Measurements from ENCODE around the gene RRM2.
"Not testable (repeated sequence)": the region's sequence is repeated elsewhere in the genome, so short reads cannot be mapped to it uniquely, and the experiment has no call there.

The RRM2 gene

DNA sequence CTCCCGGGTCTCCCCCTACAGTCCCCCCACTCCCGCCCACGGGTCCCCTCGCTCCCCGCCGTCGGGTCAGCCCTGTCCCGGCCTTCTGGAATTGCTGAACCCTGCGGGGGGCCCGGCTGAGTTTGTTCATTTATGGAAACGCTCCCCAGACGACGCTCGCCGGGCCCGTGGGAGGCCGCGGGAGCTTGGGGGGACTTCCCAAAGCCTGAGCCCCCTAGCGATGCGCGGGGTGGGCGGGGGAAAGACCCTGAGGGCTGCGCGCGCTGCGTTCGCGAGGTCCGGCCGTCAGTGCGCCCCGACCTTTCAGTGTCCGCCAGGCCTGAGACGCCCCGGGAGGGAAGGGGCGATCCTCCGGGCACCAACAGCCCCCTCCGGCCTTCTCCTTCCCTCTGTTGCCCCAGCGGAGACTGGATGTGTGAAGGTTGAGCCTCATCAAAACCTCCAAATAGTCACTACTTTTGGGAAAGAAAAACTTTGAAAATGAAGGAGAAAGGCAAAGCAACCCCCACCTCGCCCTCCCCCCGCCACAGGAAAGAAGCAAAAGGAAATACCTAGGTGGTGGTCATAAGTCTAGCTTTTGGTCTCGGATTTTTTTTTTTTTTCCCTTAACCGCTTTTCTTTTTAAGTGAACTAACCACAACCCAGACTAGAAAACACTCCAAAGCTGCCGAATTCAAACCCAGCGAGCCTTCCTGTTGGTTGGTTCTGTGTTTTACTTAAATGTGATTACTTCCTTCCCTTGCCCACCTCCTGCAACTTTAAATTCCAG, 41.8 kb upstream of the RRM2 start:
- H3K9ac ChIP-seq (ENCODE audit: low read depth, low read length): no peak overlapping the region
- no peak overlapping the region for H3K4me2 ChIP-seq (ENCODE audit: low read length)
- H3K4me1 ChIP-seq (ENCODE audit: control insufficient read depth, insufficient read depth, low read length): peaks cover 8% of the 10 kb centered on the region
- peaks cover 68% of the 10 kb centered on the region for H3K27me3 ChIP-seq (ENCODE audit: control insufficient read depth, insufficient read depth, low read length)
- H3K4me3 ChIP-seq (ENCODE audit: low read length): no peak overlapping the region
- H3K36me3 ChIP-seq (ENCODE audit: insufficient read depth, low read length): no peaks in the 10 kb centered on the region
- H3K9me3 ChIP-seq (replicated peaks; ENCODE audit: low read length): no peaks in the 10 kb centered on the region

DNA sequence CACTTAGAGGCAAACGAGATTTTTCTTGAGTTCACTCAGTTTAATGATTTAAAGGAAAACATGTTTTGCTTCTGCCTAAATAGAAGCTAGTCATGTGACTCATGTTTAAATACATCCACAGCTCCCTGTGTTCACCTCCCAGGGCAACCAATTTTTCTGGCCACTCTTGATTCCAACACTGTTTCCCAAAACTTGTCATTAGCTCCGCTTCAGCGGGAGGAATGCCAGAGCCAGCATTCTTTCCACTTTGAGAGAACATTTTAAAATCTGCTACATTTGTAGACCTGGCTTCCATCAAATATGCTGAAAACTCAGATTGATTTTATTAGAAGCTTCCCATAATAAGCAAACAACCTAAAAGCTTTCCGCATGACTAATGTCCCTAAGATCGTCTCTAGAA, 39.5 kb upstream of the RRM2 start:
- Histone ChIP-seq H3K4me3 (ENCODE audit: low read length) (no peak overlapping the region), H3K9me3 (replicated peaks; ENCODE audit: low read length) (no peaks in the 10 kb centered on the region), H3K9ac (ENCODE audit: low read depth, low read length) (no peak overlapping the region), H3K4me2 (ENCODE audit: low read length) (no peak overlapping the region), H3K4me1 (ENCODE audit: control insufficient read depth, insufficient read depth, low read length) (peaks cover 8% of the 10 kb centered on the region), H3K27me3 (ENCODE audit: control insufficient read depth, insufficient read depth, low read length) (peaks cover 62% of the 10 kb centered on the region), H3K36me3 (ENCODE audit: insufficient read depth, low read length) (no peaks in the 10 kb centered on the region)

DNA sequence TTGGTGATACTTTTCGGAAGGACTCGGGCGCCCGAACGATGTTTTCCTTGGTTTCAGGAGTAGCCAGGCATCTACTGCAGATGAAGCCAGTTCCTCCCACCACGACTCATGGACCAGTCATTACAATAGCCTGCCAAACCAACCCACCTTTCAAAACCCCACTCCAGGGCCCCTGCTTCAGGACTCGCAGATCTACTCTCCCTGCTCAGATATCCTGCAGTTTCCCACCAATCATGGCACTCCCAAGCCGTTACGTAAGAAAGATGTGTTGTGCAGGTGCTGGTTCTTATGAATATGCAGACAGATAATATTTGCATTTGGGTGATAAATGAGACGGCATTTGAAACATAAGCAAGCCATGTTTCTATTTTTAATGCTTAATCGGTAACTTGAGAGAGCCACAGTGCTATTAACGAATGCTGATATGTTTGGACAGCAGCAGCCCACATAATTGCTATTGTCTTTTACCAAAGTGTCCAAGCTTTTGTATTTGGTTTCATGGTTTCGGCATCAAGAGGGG, 38.8 kb upstream of the RRM2 start:
- H3K9me3 ChIP-seq (replicated peaks; ENCODE audit: low read length): no peaks in the 10 kb centered on the region

DNA sequence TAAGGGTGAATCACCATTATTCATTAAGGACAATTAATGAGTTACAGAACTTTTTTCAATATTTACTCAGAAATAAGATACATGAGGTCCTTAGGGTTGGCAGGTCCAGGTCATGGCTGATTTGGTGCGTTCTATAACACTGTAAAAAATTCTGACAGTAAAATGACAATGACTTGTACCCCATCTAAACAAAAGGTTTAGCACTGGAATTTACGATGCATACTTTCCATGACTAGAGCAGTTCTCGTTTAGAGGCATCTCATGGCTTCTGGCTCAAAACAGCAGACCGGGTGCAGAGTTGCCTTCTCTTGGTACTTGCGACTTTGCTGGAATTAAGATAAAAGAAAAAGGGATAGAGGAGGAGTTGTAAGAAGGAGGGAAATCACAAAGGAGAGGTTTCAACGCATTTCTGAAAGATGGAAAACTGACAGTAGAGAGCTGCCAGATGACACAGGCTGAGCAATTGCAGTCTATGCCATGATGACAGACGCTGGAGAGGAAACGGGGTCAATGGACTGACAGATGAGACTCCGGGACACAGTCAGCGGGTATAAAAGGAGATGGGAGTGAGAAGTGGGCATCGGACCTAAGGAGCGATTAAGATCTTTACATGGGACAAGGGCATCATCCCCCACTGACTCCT, 38.2 kb upstream of the RRM2 start:
- Histone ChIP-seq H3K36me3 (ENCODE audit: insufficient read depth, low read length) (no peaks in the 10 kb centered on the region), H3K27me3 (ENCODE audit: control insufficient read depth, insufficient read depth, low read length) (peaks cover 58% of the 10 kb centered on the region), H3K4me3 (ENCODE audit: low read length) (no peak overlapping the region)

More for the DNA sequence above, 38.8 kb upstream of the RRM2 start:
- Histone ChIP-seq H3K36me3 (ENCODE audit: insufficient read depth, low read length) (no peaks in the 10 kb centered on the region), H3K4me3 (ENCODE audit: low read length) (no peak overlapping the region), H3K9ac (ENCODE audit: low read depth, low read length) (no peak overlapping the region), H3K4me1 (ENCODE audit: control insufficient read depth, insufficient read depth, low read length) (peaks cover 8% of the 10 kb centered on the region), H3K4me2 (ENCODE audit: low read length) (no peak overlapping the region), H3K27me3 (ENCODE audit: control insufficient read depth, insufficient read depth, low read length) (peaks cover 55% of the 10 kb centered on the region)

DNA sequence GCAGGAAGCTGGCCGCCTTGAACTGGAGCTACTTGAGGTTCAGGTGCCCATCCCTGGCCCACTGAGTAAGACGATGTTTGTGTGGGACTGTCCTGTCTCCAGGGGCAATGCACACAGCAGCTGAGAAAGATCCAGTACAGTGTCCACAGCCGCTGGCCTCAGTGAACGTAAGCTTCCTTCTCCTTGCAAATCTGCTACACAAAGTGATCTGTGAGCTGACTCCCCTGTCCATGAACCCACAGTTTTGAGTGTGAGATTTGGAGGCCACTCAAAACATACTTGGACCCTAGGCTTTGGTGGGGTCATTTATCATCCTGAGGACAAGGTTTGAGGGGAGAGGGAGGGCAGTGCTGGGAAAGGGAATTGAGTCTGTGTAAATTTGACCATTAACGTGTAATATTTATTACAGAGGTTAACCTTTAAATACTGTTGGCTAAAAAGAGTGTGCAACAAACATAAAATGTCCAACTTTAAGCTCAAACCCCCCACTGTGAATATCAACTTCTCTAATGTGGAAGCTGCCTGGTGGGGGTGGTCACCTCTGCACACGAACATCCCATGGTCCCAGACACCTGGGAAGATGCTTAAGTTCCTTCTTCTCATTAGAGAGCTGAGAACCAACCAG, 37.4 kb upstream of the RRM2 start:
- Histone ChIP-seq H3K27me3 (ENCODE audit: control insufficient read depth, insufficient read depth, low read length) (peaks cover 66% of the 10 kb centered on the region), H3K4me2 (ENCODE audit: low read length) (no peak overlapping the region), H3K4me3 (ENCODE audit: low read length) (no peak overlapping the region), H3K9me3 (replicated peaks; ENCODE audit: low read length) (no peaks in the 10 kb centered on the region), H3K4me1 (ENCODE audit: control insufficient read depth, insufficient read depth, low read length) (no peaks in the 10 kb centered on the region), H3K36me3 (ENCODE audit: insufficient read depth, low read length) (no peaks in the 10 kb centered on the region), H3K9ac (ENCODE audit: low read depth, low read length) (no peak overlapping the region)

More for the DNA sequence above, 38.2 kb upstream of the RRM2 start:
- Histone ChIP-seq H3K4me2 (ENCODE audit: low read length) (no peak overlapping the region), H3K9ac (ENCODE audit: low read depth, low read length) (no peak overlapping the region), H3K9me3 (replicated peaks; ENCODE audit: low read length) (no peaks in the 10 kb centered on the region), H3K4me1 (ENCODE audit: control insufficient read depth, insufficient read depth, low read length) (peaks cover 2% of the 10 kb centered on the region)

DNA sequence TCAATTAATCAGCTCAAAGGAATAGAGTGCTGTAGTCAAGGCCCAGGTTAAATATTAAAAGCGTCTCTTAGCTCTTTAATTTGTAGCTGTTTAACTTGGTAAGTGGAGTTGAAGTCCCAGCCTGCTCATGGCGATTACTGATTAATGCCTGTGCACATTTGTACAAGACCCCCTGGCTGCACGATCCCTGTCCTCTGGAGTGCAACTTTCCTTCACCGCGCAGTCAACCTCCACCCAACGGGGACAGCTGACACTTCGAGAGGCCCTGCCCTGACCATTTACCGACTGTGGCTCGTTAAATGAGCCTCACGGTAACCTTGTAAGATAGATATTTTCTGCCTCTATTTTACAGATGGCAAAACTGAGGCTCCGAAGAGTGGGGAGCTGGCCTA, 36.9 kb upstream of the RRM2 start:
- Histone ChIP-seq H3K36me3 (ENCODE audit: insufficient read depth, low read length) (no peaks in the 10 kb centered on the region), H3K4me2 (ENCODE audit: low read length) (no peak overlapping the region), H3K4me3 (ENCODE audit: low read length) (no peak overlapping the region), H3K4me1 (ENCODE audit: control insufficient read depth, insufficient read depth, low read length) (no peaks in the 10 kb centered on the region), H3K9ac (ENCODE audit: low read depth, low read length) (no peak overlapping the region), H3K9me3 (replicated peaks; ENCODE audit: low read length) (no peaks in the 10 kb centered on the region), H3K27me3 (ENCODE audit: control insufficient read depth, insufficient read depth, low read length) (peaks cover 70% of the 10 kb centered on the region)

DNA sequence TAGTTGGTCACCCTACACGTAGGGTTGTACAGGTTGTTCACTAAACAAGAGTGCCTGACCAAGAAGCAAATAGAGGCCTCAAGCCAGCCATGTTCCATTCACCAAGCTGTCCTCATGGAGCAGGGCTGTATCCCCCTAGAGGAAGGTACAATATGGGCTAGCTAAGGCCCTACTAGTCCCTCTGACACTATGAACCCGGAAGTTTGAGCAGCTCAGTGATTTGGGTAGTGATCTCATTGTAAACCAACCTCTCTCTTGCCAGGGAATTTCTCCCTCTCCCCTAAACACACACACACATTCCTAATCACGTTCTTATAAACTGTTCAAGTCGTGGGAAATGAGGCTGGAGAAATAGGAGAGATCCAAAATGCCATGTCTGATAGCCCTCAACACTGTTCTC, 35.6 kb upstream of the RRM2 start:
- Histone ChIP-seq H3K4me2 (ENCODE audit: low read length) (no peak overlapping the region), H3K27me3 (ENCODE audit: control insufficient read depth, insufficient read depth, low read length) (peaks cover 75% of the 10 kb centered on the region), H3K4me1 (ENCODE audit: control insufficient read depth, insufficient read depth, low read length) (no peaks in the 10 kb centered on the region), H3K9me3 (replicated peaks; ENCODE audit: low read length) (no peaks in the 10 kb centered on the region), H3K4me3 (ENCODE audit: low read length) (no peak overlapping the region), H3K9ac (ENCODE audit: low read depth, low read length) (no peak overlapping the region), H3K36me3 (ENCODE audit: insufficient read depth, low read length) (no peaks in the 10 kb centered on the region)

DNA sequence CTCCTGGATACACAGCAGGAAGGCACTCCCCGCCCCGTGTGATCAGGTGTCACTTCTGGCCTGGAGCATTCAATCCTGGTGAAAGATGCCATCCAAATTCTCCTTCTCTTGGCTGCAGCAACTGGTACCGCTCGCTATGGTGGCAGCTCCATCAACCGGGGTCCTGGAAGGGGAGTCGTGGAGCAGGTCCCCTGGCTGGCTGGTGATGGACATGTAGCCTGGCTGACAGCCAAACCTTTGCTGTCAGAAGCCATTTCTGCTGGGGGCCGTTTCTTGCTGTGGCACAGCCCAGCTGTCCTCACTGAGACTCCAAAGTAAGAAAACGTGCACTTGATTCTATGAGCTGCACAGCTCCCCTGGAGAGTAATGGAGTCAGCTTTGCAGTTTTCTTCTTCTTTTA, 35.2 kb upstream of the RRM2 start:
- Histone ChIP-seq H3K27me3 (ENCODE audit: control insufficient read depth, insufficient read depth, low read length) (peaks cover 75% of the 10 kb centered on the region), H3K4me3 (ENCODE audit: low read length) (no peak overlapping the region), H3K4me2 (ENCODE audit: low read length) (no peak overlapping the region), H3K9me3 (replicated peaks; ENCODE audit: low read length) (no peaks in the 10 kb centered on the region), H3K9ac (ENCODE audit: low read depth, low read length) (no peak overlapping the region), H3K36me3 (ENCODE audit: insufficient read depth, low read length) (no peaks in the 10 kb centered on the region), H3K4me1 (ENCODE audit: control insufficient read depth, insufficient read depth, low read length) (no peaks in the 10 kb centered on the region)

DNA sequence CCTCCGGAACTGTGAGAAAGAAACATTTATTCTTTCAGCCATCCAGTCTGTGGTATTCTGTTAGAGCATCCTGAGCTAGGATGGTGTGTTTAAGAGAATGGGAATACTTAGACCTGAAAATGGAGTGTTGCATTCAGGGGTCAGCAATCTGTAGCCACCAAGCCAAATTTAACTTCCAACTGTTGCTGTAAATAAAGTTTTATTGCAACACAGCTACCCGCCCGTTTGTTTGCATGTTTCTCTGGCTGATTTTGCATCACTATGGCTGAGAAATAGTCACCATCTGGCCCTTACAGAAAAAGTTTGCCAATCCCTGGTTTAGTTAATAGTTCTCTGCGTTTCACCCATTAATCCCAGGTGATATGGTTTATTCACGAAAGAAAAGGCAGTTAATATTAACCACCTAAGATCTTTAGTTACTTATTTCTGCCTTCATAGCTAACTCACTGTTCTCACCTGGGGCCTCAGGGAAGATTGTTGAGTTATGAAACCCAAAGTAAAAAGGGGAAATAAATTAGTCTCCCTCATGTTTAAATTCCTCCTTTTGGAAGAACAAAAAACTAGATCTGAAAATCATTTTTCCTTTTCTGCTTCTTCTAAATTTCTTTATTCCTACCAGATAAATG, 32.9 kb upstream of the RRM2 start:
- H3K36me3 ChIP-seq (ENCODE audit: insufficient read depth, low read length): no peaks in the 10 kb centered on the region
- peaks cover 68% of the 10 kb centered on the region for H3K27me3 ChIP-seq (ENCODE audit: control insufficient read depth, insufficient read depth, low read length)
- H3K4me3 ChIP-seq (ENCODE audit: low read length): no peak overlapping the region
- no peak overlapping the region for H3K4me2 ChIP-seq (ENCODE audit: low read length)
- no peak overlapping the region for H3K9ac ChIP-seq (ENCODE audit: low read depth, low read length)
- no peaks in the 10 kb centered on the region for H3K4me1 ChIP-seq (ENCODE audit: control insufficient read depth, insufficient read depth, low read length)
- H3K9me3 ChIP-seq (replicated peaks; ENCODE audit: low read length): no peaks in the 10 kb centered on the region

DNA sequence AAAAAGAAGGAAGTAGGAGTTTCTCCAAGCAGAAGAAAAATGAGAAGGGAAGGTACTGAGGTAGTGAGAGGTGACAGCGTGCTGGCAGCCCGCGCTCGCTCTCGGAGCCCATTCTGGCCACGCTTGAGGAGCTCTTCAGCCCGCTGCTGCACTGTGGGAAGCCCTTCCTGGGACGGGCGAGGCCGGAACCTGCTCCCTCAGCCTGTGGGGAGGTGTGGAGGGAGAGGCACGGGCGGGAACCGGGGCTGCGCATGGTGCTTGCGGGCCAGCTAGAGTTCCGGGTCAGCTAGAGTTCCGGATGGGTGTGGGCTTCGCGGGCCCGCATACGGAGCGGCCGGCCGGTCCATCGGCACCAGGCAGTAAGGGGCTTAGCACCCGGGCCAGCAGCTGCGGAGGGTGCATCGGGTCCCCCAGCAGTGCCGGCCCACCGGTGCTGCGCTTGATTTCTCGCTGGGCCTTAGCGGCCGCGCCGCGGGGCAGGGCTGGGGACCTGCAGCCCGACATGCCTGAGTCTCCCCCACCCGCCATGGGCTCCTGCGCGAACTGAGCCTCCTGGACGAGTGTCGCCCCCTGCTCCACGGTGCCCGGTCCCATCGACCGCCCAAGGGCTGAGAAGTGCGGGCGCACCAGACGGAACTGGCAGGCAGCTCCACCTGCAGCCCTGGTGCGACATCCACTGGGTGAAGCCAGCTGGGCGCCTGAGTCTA, 31.2 kb upstream of the RRM2 start:
- no peak overlapping the region for H3K9ac ChIP-seq (ENCODE audit: low read depth, low read length)
- no peak overlapping the region for H3K4me2 ChIP-seq (ENCODE audit: low read length)
- no peaks in the 10 kb centered on the region for H3K36me3 ChIP-seq (ENCODE audit: insufficient read depth, low read length)
- peaks cover 59% of the 10 kb centered on the region for H3K27me3 ChIP-seq (ENCODE audit: control insufficient read depth, insufficient read depth, low read length)
- no peak overlapping the region for H3K4me3 ChIP-seq (ENCODE audit: low read length)
- H3K4me1 ChIP-seq (ENCODE audit: control insufficient read depth, insufficient read depth, low read length): no peaks in the 10 kb centered on the region
- H3K9me3 ChIP-seq (replicated peaks; ENCODE audit: low read length): no peaks in the 10 kb centered on the region

DNA sequence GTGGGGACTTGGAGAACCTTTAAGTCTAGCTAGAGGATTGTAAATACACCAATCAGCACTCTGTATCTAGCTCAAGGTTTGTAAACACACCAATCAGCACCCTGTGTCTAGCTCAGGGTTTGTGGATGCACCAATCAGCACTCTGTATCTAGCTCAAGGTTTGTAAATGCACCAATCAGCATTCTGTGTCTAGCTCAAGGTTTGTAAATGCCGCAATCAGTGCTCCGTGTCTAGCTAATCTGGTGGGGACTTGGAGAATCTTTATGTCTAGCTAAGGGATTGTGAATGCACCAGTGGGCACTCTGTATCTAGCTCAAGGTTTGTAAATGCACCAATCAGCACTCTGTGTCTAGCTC, 30.7 kb upstream of the RRM2 start:
- not testable (repeated sequence) for H3K4me2 ChIP-seq (ENCODE audit: low read length); H3K9me3 ChIP-seq (replicated peaks; ENCODE audit: low read length); H3K9ac ChIP-seq (ENCODE audit: low read depth, low read length); H3K36me3 ChIP-seq (ENCODE audit: insufficient read depth, low read length); H3K4me1 ChIP-seq (ENCODE audit: control insufficient read depth, insufficient read depth, low read length); H3K4me3 ChIP-seq (ENCODE audit: low read length)
- peaks cover 59% of the 10 kb centered on the region for H3K27me3 ChIP-seq (ENCODE audit: control insufficient read depth, insufficient read depth, low read length)
